ENCODE measurements around the gene RABGAP1L. TPM values are rescaled to one million over a fixed set of nuclear protein-coding genes. Genes with fewer than 3 reads are reported as not detected.

RABGAP1L gene
- total and polyA plus RNA-seq, 4 donors, result 4.8 to 53.5 (median 18.8) TPM

- Histone ChIP-seq H3K27ac (ENCODE audit: low read depth in 1 of 2, low read length in 2 of 2) (no peak overlapping the region), H3K4me1 (ENCODE audit: control insufficient read depth in 4 of 4, insufficient read depth in 4 of 4, low read length in 3 of 4) (no peaks in the 10 kb centered on the region), H3K36me3 (ENCODE audit: control insufficient read depth in 4 of 4, insufficient read depth in 3 of 4, low read depth in 1 of 4, low read length in 3 of 4) (no peaks in the 10 kb centered on the region), H3K9ac (ENCODE audit: low read depth in 1 of 2, low read length in 2 of 2) (no peak overlapping the region), H3K4me3 (ENCODE audit: low read depth in 1 of 3, low read length in 3 of 3) (no peak overlapping the region), H3K9me3 (ENCODE audit: control insufficient read depth in 4 of 4, low read length in 3 of 4) (no peaks in the 10 kb centered on the region), H3K27me3 (ENCODE audit: control insufficient read depth in 4 of 4, insufficient read depth in 4 of 4, low read length in 3 of 4) (no peaks in the 10 kb centered on the region)
- WGBS, result 97% methylated on average over 1 of the region's 1 CpG
- TF ChIP-seq SP1 (IDR thresholded peaks at IDR 0.05) (no peak), RAD21 (IDR thresholded peaks at IDR 0.05) (no peak), MAX (IDR thresholded peaks at IDR 0.05) (no peak), NR2F2 (IDR thresholded peaks at IDR 0.05) (no peak), CTCF (IDR thresholded peaks at IDR 0.05; ENCODE audit: low read depth, low read length, missing input control) (no peak), JUND (IDR thresholded peaks at IDR 0.05) (no peak), HNF4G (IDR thresholded peaks at IDR 0.05) (no peak), EGR1 (IDR thresholded peaks at IDR 0.05; ENCODE audit: low read depth in 2 of 2) (no peak), RXRA (IDR thresholded peaks at IDR 0.05) (no peak), FOXA1 (IDR thresholded peaks at IDR 0.05) (no peak), ZBTB33 (IDR thresholded peaks at IDR 0.05) (no peak), TAF1 (conservative IDR thresholded peaks at IDR 0.05) (no peak), ATF3 (IDR thresholded peaks at IDR 0.05) (no peak), YY1 (IDR thresholded peaks at IDR 0.05) (no peak), GABPA (IDR thresholded peaks at IDR 0.05 in 1 of 2, conservative IDR thresholded peaks at IDR 0.05 in 1 of 2) (no peak), HNF4A (conservative IDR thresholded peaks at IDR 0.05) (no peak), REST (IDR thresholded peaks at IDR 0.05) (no peak)
- DNase-seq (ENCODE audit: low spot score), result no peak
These were observed 239.9 kb downstream of the RABGAP1L start for GRCh38 chr1:174399211-174399610.

GRCh38 chr1:174401075-174401474 is 241.8 kb downstream of the RABGAP1L start:
- WGBS, result 96% methylated on average over 4 of the region's 4 CpGs
- Histone ChIP-seq H3K4me1 (ENCODE audit: control insufficient read depth in 4 of 4, insufficient read depth in 4 of 4, low read length in 3 of 4) (peaks cover 0 to 2% (median 0%) of the 10 kb centered on the region in 4 donors), H3K27ac (ENCODE audit: low read depth in 1 of 2, low read length in 2 of 2) (no peak overlapping the region), H3K9me3 (ENCODE audit: control insufficient read depth in 4 of 4, low read length in 3 of 4) (no peaks in the 10 kb centered on the region), H3K27me3 (ENCODE audit: control insufficient read depth in 4 of 4, insufficient read depth in 4 of 4, low read length in 3 of 4) (no peaks in the 10 kb centered on the region), H3K36me3 (ENCODE audit: control insufficient read depth in 4 of 4, insufficient read depth in 3 of 4, low read depth in 1 of 4, low read length in 3 of 4) (no peaks in the 10 kb centered on the region), H3K4me3 (ENCODE audit: low read depth in 1 of 3, low read length in 3 of 3) (no peak overlapping the region), H3K9ac (ENCODE audit: low read depth in 1 of 2, low read length in 2 of 2) (no peak overlapping the region)
- TF ChIP-seq MAX (IDR thresholded peaks at IDR 0.05), result no peak
- DNase-seq (ENCODE audit: low spot score), result no peak

Data from liver (tissue), 9 donors.